Keratinocyte (primary cell): ENCODE results near the gene SLC22A3. TPM values are rescaled to one million over a fixed set of nuclear protein-coding genes. Genes with fewer than 3 reads are reported as not detected.

ENCODE experiments used
- DNase-seq: peaks from one replicate; pipeline ENCODE4 v3.0.0-alpha.2; 2011; ENCODE audit warnings: low read depth, missing footprints, low spot score
- FAIRE-seq: peaks from 2 replicates; lab custom pipeline; 2011; peaks lifted over from hg19 to GRCh38; lab: Jason Lieb, UNC
- H2AFZ ChIP-seq: 2 replicates; pipeline ENCODE4 v1.6.0; 2012; ENCODE audit warnings: low read length, control low read depth, inconsistent platforms; ENCODE audit not compliant: control insufficient read depth
- H3K27ac ChIP-seq: 2 replicates; pipeline ENCODE4 v1.5.1; 2011; ENCODE audit warnings: low read length; ENCODE audit not compliant: control insufficient read depth, insufficient read depth
- H3K27me3 ChIP-seq: 3 replicates; pipeline ENCODE4 v1.6.0; 2011; ENCODE audit warnings: low read length; ENCODE audit not compliant: control insufficient read depth, insufficient read depth; ENCODE audit errors: extremely low read depth
- H3K36me3 ChIP-seq, 2 experiments: 2 replicates in 1 of 2; 3 replicates in 1 of 2; pipeline ENCODE4 v1.5.1; 2011; ENCODE audit warnings: low read length in 2 of 2, mild to moderate bottlenecking in 1 of 2; ENCODE audit not compliant: control insufficient read depth in 2 of 2, insufficient read depth in 2 of 2; ENCODE audit errors: extremely low read depth in 1 of 2
- H3K4me1 ChIP-seq: 3 replicates; pipeline ENCODE4 v1.5.1; 2011; ENCODE audit warnings: low read length; ENCODE audit not compliant: control insufficient read depth, insufficient read depth; ENCODE audit errors: extremely low read depth
- H3K4me2 ChIP-seq: 3 replicates; pipeline ENCODE4 v1.6.0; 2011; ENCODE audit warnings: low read depth, low read length; ENCODE audit not compliant: control insufficient read depth, insufficient read depth; ENCODE audit errors: extremely low read depth
- H3K4me3 ChIP-seq, 3 experiments: fragments of 200-600 bp in 1 of 3; sonication (generic) in 1 of 3; 2 replicates in 2 of 3; 3 replicates in 1 of 3; pipeline ENCODE4 v1.5.1; 2011 to 2016; ENCODE audit warnings: low read length in 3 of 3, mild to moderate bottlenecking in 3 of 3, control low read depth in 2 of 3, inconsistent platforms in 1 of 3, low read depth in 1 of 3, mixed read lengths in 1 of 3, mixed run types in 1 of 3, moderate library complexity in 1 of 3; ENCODE audit not compliant: control insufficient read depth in 2 of 3, insufficient read depth in 2 of 3; ENCODE audit errors: extremely low read depth in 1 of 3
- H3K79me2 ChIP-seq: 2 replicates; pipeline ENCODE4 v1.6.0; 2012; ENCODE audit warnings: low read length; ENCODE audit not compliant: control insufficient read depth, insufficient read depth
- H3K9ac ChIP-seq: 3 replicates; pipeline ENCODE4 v1.6.0; 2011; ENCODE audit warnings: low read length; ENCODE audit not compliant: control insufficient read depth, insufficient read depth; ENCODE audit errors: extremely low read depth
- H3K9me1 ChIP-seq: 3 replicates; pipeline ENCODE4 v1.6.0; 2011; ENCODE audit warnings: low read length; ENCODE audit not compliant: control insufficient read depth, insufficient read depth; ENCODE audit errors: extremely low read depth
- H3K9me3 ChIP-seq: 2 replicates; pipeline ENCODE4 v1.5.1; 2012; ENCODE audit warnings: low read depth, low read length; ENCODE audit not compliant: control insufficient read depth
- H4K20me1 ChIP-seq: 3 replicates; pipeline ENCODE4 v1.6.0; 2011; ENCODE audit warnings: low read length; ENCODE audit not compliant: control insufficient read depth, insufficient read depth; ENCODE audit errors: extremely low read depth
- CTCF ChIP-seq, 3 experiments: IDR thresholded peaks in 1 of 3; conservative IDR thresholded peaks in 1 of 3; optimal IDR thresholded peaks in 1 of 3; 2 replicates in 2 of 3; 3 replicates in 1 of 3; pipeline versions ENCODE3 to v1.5.1; 2011; ENCODE audit warnings: low read length in 3 of 3, mild to moderate bottlenecking in 3 of 3, moderate library complexity in 2 of 3, control low read depth in 1 of 3, inconsistent platforms in 1 of 3; ENCODE audit not compliant: insufficient read depth in 2 of 3; ENCODE audit errors: extremely low read depth in 1 of 3
- EZH2 ChIP-seq: IDR thresholded peaks from one replicate; pipeline ENCODE4 v1.6.1; 2012; ENCODE audit warnings: inconsistent platforms, mild to moderate bottlenecking, low read length, moderate library complexity
- dilution Hi-C: fragments of 300-500 bp; cut with MboI; formaldehyde crosslinking; loops from one replicate; pipeline ENCODE4 v1.7.0; 2020; ENCODE audit warnings: low sequenced_read_pairs; ENCODE audit not compliant: extremely low pct_ligation_motif_present
- polyA plus RNA-seq, 5 experiments: library from polyadenylated mRNA; depleted of rRNA in 3 of 5; stranded (reverse) in 3 of 5; stranded (forward) in 1 of 5; unstranded in 1 of 5; fragments of >200 nt; gene quantifications; 1 replicate in 1 of 5; 2 replicates in 3 of 5; 3 replicates in 1 of 5; pipeline versions ENCODE4 v1.2.1 to v1.2.3, GENCODE V29; 2011 to 2012; ENCODE audit warnings: missing spikeins in 2 of 5, low read depth in 1 of 5, low replicate concordance in 1 of 5

Gene SLC22A3
- polyA plus RNA-seq, 1 donor (not counting 4 experiments of a cell fraction or from before 2014, with no cell fraction given), result 1.8 TPM

DNA sequence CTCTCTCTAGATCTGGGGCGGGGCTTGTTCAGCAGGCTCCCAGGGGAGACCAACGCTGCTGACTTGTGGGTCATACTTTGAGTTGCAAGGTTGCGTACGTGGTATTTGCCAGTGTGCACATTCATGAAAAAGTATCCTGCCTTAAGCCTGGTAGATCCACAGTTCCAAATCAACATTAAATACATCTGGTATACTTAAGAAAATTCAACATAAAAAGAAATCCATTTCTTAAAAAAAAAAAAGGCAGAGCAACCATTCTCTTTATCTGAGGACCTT, 81.4 kb downstream of the SLC22A3 start:
- H4K20me1 ChIP-seq, result no peaks in the 10 kb centered on the region
- H3K4me1 ChIP-seq, result peaks cover 4% of the 10 kb centered on the region
- no peak for TF ChIP-seq CTCF (optimal IDR thresholded peaks at IDR 0.05 in 1 of 3, IDR thresholded peaks at IDR 0.05 in 1 of 3, conservative IDR thresholded peaks at IDR 0.05 in 1 of 3; ENCODE audit: extremely low read depth in 1 of 3, insufficient read depth in 2 of 3, low read length in 3 of 3)
- no peak for TF ChIP-seq EZH2
- dilution Hi-C loops, result no loop called here
- H3K9me1 ChIP-seq, result no peaks in the 10 kb centered on the region
- no peaks in the 10 kb centered on the region for H3K36me3 ChIP-seq
- no peak overlapping the region for H3K9ac ChIP-seq
- H2AFZ ChIP-seq, result no peak overlapping the region
- H3K4me3 ChIP-seq, result no peak overlapping the region
- no peak for FAIRE-seq
- no peaks in the 10 kb centered on the region for H3K27me3 ChIP-seq
- H3K4me2 ChIP-seq, result no peak overlapping the region
- no peaks in the 10 kb centered on the region for H3K9me3 ChIP-seq
- no peak for DNase-seq
- no peaks in the 10 kb centered on the region for H3K79me2 ChIP-seq
- H3K27ac ChIP-seq, result no peak overlapping the region

- H3K4me2 ChIP-seq, result no peak overlapping the region
- no peaks in the 10 kb centered on the region for H3K9me1 ChIP-seq
- no peaks in the 10 kb centered on the region for H3K4me1 ChIP-seq
- no peaks in the 10 kb centered on the region for H3K79me2 ChIP-seq
- DNase-seq (no peak), FAIRE-seq (no peak)
- no peak overlapping the region for H3K9ac ChIP-seq
- H2AFZ ChIP-seq, result no peak overlapping the region
- no peak overlapping the region for H3K4me3 ChIP-seq
- dilution Hi-C loops, result no loop called here
- no peaks in the 10 kb centered on the region for H3K9me3 ChIP-seq
- H3K27me3 ChIP-seq, result no peaks in the 10 kb centered on the region
- no peaks in the 10 kb centered on the region for H3K36me3 ChIP-seq
- no peaks in the 10 kb centered on the region for H4K20me1 ChIP-seq
- H3K27ac ChIP-seq, result no peak overlapping the region
- no peak for TF ChIP-seq CTCF (optimal IDR thresholded peaks at IDR 0.05 in 1 of 3, IDR thresholded peaks at IDR 0.05 in 1 of 3, conservative IDR thresholded peaks at IDR 0.05 in 1 of 3; ENCODE audit: extremely low read depth in 1 of 3, insufficient read depth in 2 of 3, low read length in 3 of 3)
- no peak for TF ChIP-seq EZH2
These were observed 82.0 kb downstream of the SLC22A3 start for GRCh38 chr6:160430203-160430602.
